ENCODE results near the gene CAMK2D.

The CAMK2D gene

GRCh38 chr4:113524505-113525186 is 236.9 kb downstream of the CAMK2D start:
- TF ChIP-seq OSR1 (CRISPR knock-in tag; IDR thresholded peaks at IDR 0.05) (no peak), SNAI2 (CRISPR knock-in tag; IDR thresholded peaks at IDR 0.05) (no peak), CSRNP3 (CRISPR knock-in tag; IDR thresholded peaks at IDR 0.05) (no peak), ZNF565 (CRISPR knock-in tag; conservative IDR thresholded peaks at IDR 0.05; ENCODE audit: low read depth) (no peak), RARB (CRISPR knock-in tag; IDR thresholded peaks at IDR 0.05) (no peak), BACH2 (CRISPR knock-in tag; IDR thresholded peaks at IDR 0.05; ENCODE audit: borderline replicate concordance) (no peak), TOX (CRISPR knock-in tag; IDR thresholded peaks at IDR 0.05; ENCODE audit: borderline replicate concordance) (no peak), CREB5 (CRISPR knock-in tag; IDR thresholded peaks at IDR 0.05; ENCODE audit: low read depth) (no peak), ZNF8 (CRISPR knock-in tag; IDR thresholded peaks at IDR 0.05) (no peak), ARNTL (CRISPR knock-in tag; IDR thresholded peaks at IDR 0.05; ENCODE audit: borderline replicate concordance, low read depth) (no peak), PPARA (CRISPR knock-in tag; IDR thresholded peaks at IDR 0.05; ENCODE audit: borderline replicate concordance) (no peak)
- ATAC-seq: no peak

- ATAC-seq: no peak
- no peak for TF ChIP-seq ISL1 (CRISPR knock-in tag; IDR thresholded peaks at IDR 0.05)
- TF ChIP-seq PATZ1 (CRISPR knock-in tag; IDR thresholded peaks at IDR 0.05; ENCODE audit: borderline replicate concordance): no peak
- TF ChIP-seq PPARA (CRISPR knock-in tag; IDR thresholded peaks at IDR 0.05; ENCODE audit: borderline replicate concordance): no peak
- TF ChIP-seq CREB5 (CRISPR knock-in tag; IDR thresholded peaks at IDR 0.05; ENCODE audit: low read depth): no peak
- no peak for TF ChIP-seq GLIS3 (CRISPR knock-in tag; IDR thresholded peaks at IDR 0.05)
- TF ChIP-seq BACH2 (CRISPR knock-in tag; IDR thresholded peaks at IDR 0.05; ENCODE audit: borderline replicate concordance): no peak
- TF ChIP-seq ZFP3 (CRISPR knock-in tag; IDR thresholded peaks at IDR 0.05): no peak
- no peak for TF ChIP-seq ZNF565 (CRISPR knock-in tag; conservative IDR thresholded peaks at IDR 0.05; ENCODE audit: low read depth)
- no peak for TF ChIP-seq ARNTL (CRISPR knock-in tag; IDR thresholded peaks at IDR 0.05; ENCODE audit: borderline replicate concordance, low read depth)
Observed at GRCh38 chr4:113524096-113524495, 237.4 kb downstream of the CAMK2D start.

- ATAC-seq: no peak
Observed at GRCh38 chr4:113522433-113522832, 239.1 kb downstream of the CAMK2D start.

GRCh38 chr4:113513382-113513781 is 248.2 kb downstream of the CAMK2D start:
- TF ChIP-seq RARB (CRISPR knock-in tag; IDR thresholded peaks at IDR 0.05) (no peak), TCF4 (CRISPR knock-in tag; IDR thresholded peaks at IDR 0.05; ENCODE audit: borderline replicate concordance) (no peak), PATZ1 (CRISPR knock-in tag; IDR thresholded peaks at IDR 0.05; ENCODE audit: borderline replicate concordance) (no peak), TOX (CRISPR knock-in tag; IDR thresholded peaks at IDR 0.05; ENCODE audit: borderline replicate concordance) (no peak)
- no peak for ATAC-seq

More at GRCh38 chr4:113522433-113522832, 239.1 kb downstream of the CAMK2D start:
- no peak for TF ChIP-seq ZNF565 (CRISPR knock-in tag; conservative IDR thresholded peaks at IDR 0.05; ENCODE audit: low read depth)
- no peak for TF ChIP-seq CSDC2 (CRISPR knock-in tag; IDR thresholded peaks at IDR 0.05)
- TF ChIP-seq ZFP3 (CRISPR knock-in tag; IDR thresholded peaks at IDR 0.05): no peak
